HG02870 (cell line): ENCODE data around the gene FBXO24.
A peak's percentile ranks its signal among the peaks of the same experiment; 100 is the strongest.

Source experiments
- ATAC-seq: cut with Tn5 transposase; IDR thresholded peaks from one replicate; pipeline ENCODE4 v1.9.1; 2021; ENCODE audit warnings: mild to moderate bottlenecking, moderate library complexity; ENCODE audit not compliant: unreplicated experiment

Gene FBXO24

DNA sequence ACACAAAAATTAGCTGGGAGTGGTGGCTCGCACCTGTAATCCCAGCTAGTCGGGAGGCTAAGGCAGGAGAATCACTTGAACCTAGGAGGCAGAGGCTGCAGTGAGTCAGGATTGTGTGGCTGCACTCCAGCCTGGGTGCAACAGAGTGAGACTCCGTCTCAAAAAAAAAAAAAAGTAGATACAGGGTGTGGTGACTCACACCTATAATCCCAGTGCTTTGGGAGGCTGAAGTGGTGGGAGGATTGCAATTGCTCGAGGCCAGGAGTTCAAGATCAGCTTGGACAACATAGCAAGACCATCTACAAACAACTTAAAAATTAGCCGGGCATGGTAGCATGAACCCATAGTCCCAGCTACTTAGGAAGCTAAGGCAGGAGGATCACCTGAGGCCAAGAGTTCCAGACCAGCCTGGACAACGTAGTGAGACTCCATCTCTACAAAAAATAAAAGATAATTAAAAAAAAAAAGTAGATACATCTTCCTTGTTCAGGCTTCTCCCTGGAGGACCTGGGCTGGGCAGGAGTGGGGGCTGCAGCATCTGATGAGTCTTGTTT lies 28.3 kb downstream of the FBXO24 start:
- no peak for ATAC-seq

- no peak for ATAC-seq
Observed at GRCh38 chr7:100620239-100620638, 34.1 kb downstream of the FBXO24 start.

- no peak for ATAC-seq
Observed at GRCh38 chr7:100620804-100621203, 34.7 kb downstream of the FBXO24 start.

DNA sequence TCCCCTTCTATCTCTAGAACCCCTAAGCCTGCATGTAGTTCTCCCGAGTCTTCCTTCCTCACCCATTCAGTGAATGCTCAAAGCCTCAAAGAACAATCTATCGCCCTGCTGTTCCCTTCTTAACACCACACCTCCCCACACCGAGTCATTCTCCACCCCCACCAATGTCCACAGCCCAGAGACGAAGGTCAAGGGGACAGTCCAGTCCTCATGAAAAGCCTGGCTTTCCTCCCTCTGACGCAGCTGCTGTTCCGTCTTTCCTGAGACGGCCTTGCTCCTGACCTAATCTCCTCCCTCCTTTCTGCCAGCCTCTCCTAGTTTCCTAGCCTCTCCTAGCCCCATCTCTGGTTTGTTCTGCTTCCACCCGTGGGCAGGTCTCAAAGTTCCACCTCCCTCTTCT lies 35.4 kb downstream of the FBXO24 start:
- no peak for ATAC-seq

DNA sequence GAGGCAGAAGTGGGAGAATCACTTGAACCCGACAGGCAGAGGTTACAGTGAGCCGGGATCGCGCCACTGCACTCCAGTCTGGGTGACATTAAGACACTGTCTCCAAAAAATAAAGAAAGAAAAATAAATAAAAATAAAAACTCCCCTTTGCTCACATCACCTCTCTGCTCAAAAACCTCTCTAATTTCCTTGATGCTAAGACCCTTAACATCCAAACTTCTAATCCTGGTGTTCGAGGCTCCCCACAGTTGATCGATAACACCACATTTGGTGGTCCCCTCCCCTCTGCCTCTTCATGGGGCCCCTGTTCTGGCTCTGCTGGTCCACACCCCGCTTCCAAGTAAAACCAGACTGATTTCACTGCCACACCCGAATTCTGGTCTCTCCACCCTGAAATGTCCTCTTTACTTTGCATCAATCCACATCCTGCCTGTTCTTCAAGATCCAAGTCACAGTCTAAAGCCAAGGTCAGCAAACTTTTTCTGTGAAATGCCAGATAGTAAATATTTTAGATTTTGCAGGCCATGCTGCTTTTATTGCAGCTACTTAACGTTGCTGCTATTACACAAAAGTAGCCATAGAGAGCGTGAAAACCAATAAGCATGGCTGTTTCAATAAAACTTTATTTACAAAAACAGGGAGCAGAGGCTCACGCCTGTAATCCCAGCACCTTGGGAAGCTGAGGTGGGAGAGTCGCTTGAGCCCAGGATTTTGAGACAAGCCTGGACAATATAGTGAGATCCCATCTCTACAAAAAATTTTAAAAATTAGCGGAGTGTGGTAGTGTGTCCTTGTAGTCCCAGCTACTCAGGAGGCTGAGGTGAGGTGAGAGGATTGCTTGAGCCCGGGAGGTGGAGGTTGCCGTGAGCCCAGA lies 38.1 kb downstream of the FBXO24 start:
- ATAC-seq, result no peak

GRCh38 chr7:100626055-100626454 lies 39.9 kb downstream of the FBXO24 start:
- no peak for ATAC-seq

DNA sequence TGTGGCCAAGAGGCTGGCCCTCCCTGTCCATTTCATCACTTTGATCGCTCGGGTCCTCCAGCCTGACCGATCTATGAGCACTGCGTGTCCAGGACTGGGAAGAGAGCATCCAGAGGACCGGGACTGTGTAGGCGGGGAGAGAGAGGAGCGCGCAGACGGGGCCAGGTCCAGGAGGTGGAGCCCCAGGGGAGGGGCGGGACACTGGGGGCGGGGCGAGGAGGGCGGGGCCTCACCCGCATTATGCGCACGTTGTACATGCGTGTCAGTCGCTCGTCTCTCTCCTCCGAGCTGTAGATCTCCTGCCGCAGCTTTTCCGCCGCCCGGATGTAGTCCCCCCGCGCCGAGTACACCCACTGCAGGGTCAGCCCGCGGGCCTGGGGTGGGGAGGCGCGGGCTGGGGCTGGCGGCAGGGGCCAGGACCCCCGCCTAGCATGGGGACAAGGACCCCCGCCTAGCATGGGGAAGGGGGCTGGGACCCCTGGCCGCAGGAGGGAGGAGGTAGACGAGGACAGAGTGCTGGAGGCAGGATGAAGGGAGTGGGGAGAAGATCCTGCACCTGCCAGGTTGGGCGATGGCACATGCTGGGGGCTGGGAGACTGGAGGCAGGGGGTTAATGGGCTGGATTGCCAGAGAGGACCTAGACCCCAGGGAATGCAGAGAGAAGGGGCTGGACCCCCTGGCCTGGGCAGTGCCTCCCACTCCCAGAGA lies 40.6 kb downstream of the FBXO24 start:
- ATAC-seq, result peak; percentile 80

GRCh38 chr7:100627238-100627549 lies 41.1 kb downstream of the FBXO24 start:
- ATAC-seq, result no peak

DNA sequence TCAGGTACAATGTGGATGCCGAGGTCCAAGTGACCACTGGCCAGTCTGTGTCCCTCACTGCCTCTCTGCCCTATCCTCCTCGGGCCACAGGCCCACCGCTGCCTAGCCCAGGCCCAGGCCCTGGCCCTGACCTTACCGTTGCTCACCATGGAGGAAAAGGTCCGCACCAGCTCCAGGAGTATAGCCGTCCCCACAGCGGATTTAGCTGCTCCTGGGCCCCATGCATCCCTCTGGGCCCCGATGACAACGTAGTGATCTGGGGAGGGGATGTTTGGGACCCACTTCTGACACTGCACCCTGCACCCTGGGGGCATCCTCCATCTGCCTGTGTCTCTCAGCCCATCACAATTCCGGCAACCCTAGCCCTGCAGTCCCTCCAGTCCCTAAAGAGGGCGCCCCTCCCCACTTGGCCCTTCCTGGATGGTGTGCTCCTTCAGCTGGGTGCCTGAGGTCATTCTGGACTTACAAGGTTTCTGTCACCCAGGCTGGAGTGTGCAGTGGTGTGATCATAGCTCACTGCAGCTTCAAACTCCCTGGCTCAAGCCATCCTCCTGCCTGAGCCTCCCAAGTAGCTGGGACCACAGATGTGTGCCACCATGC lies 43.1 kb downstream of the FBXO24 start:
- no peak for ATAC-seq

DNA sequence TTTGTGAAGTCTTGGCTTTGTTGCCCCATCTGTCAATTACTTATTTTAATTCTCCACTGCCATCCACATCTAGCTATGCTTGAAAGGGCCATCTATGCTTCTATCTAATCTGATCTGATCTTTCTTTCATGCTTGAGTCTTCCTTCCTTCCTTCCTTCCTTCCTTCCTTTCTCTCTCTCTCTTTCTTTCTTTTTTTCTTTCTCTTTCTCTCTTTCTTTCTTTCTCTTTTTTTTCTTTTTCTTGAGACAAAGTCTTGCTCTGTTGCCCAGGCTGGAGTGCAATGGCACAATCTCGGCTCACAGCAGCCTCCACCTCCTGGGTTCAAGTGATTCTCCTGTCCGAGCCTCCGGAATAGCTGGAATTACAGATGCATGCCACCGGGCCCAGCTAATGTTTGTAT lies 43.9 kb downstream of the FBXO24 start:
- no peak for ATAC-seq

- no peak for ATAC-seq
Observed at GRCh38 chr7:100632951-100633717, 47.0 kb downstream of the FBXO24 start.

GRCh38 chr7:100639995-100640516 lies 53.9 kb downstream of the FBXO24 start:
- no peak for ATAC-seq

DNA sequence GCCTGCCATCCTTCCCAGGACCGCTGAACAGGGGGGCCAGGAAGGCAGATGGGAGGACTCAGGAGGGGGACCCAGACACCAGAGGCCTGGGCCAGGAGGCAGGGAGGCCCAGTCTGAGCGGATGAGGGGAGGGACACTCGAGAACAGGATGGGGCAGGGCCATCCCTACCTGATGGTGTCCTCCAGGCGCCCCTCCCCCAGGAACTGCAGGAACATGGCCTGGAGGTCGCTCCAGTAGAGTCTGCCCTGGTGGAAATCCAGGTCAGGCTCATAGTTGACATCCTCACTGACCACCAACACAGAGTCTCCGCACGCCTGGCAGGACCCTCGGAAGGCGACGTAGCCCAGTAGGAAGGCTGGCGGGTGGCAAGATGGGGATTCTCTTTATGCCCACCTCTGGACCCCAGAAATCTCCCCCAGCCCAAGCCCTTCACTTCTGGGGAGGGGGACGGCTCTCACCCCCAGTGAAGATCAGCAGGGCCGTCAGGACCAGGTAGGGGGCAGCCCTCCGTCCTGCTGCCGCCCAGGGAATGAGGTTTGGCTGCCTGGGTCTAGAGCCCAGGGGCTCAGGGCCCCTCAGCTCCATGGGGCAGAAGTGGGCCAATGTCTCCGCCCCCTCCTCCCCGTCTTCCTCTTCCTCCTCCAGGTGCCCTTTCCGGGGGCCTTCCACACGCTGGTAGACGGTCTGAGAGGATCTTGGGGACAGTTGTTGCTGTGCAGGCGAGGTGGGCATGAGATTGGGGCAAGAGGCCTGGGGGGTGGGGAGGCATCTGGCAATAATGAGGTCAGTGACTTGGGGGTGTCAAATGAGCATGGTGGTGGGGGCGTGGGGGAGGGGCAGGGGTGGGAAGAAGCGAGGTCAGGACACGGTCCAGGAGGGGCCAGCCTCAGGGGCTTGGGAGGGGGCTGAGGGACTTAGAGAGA lies 54.7 kb downstream of the FBXO24 start:
- no peak for ATAC-seq

DNA sequence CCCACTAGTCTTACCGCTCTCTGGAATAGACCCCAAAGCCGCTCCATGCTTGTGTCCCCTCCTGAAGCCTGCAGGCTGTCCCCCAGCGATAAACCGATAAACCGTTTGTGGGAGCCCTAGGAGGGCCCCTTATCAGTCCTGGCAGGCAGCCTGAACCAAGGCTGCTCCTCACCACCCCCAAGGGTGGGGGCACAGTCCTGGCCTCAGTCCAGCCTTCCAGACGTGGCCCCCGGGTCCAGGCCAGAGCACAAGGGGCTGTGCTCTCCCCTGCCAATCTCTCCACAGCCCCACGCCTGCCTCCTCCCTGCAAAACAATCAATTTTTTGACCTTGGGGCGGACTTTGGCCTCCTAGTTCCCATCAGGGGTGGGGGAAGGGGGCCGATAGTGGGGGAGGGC lies 55.3 kb downstream of the FBXO24 start, which contains the start of gene TFR2:
TSS of gene TFR2 (minus strand) at position 90 of the 397 bp plus-strand sequence. CDS start at position 47, 43 bp downstream.
- ATAC-seq, result no peak

DNA sequence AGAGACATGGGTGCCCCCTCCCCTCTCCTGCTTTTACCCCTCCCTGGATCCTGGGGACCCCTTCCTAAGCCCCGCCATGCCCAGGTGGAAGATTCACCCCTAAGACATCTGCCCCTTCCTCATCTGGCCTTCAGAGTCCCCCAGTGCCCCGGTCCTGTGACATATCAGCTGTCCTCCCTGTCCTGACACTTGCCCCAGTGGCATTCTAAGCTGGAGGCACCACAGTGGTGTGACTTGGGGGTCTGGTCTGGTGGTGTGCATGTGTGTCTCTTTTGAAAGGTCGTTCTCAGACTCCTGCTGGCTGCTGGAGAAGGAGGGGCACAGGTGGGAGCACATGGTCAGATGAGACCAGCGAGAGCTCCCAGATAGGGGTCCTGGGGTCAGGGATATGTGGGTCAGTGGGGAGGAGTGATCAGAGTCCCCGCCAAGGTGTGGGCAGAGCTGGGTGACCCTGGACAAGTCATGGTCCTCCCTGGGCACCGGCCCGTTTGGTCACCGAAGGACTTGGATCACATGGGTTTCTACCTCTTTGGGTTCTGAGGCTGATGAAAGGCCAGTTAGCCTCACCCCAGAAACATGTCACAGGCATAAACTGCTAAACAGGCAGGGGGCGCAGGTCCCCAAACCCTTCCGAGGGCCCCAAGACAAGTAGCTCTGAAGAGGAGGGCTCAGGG lies 55.9 kb downstream of the FBXO24 start:
- no peak for ATAC-seq

DNA sequence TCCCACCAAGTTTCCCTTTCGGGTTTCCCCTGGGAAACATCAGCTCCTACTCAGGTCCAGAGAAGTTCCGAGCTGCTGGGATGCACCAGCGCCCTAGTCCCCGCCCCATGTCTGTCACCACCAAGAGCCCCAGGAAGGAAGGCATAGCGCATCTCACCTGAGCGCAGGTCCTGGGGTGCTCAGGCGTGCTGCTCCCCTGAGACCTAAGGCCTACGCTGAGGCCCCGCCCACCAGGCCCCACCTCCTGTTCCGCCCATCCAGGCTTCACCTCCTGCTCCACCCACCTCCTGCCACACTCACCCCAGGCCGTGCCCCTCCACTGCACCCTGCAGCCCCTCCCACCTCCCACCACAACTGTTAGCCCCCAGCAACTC lies 56.4 kb downstream of the FBXO24 start:
- no peak for ATAC-seq

DNA sequence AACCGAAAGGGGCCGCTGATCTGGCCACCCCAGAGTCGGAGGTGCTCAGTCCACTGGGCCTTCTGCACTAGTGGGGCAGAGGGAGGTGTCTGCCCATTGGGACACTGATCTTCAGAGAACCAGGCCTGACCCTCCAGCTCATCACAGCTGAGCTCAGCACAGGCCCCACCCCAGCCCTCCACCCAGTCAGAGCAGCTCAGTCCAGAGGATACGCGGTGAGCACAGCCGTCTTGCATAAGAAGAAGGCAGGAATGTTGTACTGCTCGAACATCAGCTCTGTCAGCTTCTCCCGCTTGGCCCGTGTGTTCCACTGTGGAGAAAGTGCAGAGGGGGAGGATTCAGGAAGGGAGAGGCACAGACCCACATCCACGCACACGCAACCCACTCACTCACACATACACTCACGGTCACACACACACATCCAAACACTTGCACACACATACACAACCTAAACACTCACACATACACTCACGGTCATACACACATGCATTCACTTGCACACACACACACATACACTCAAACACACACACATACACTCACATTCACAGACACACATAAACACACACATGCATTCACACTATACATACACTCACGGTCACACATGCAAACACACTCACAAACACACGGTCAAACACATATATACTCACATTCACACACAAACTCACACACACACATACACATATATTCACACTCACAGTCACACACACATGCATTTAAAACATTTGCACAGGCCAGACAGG lies 63.9 kb downstream of the FBXO24 start:
- no peak for ATAC-seq
